HepG2 (cell line): ENCODE measurements around the gene SLC24A4. TPM values are rescaled to one million over a fixed set of nuclear protein-coding genes. Genes with fewer than 3 reads are reported as not detected.
A peak's percentile ranks its signal among the peaks of the same experiment; 100 is the strongest.

Source experiments
- AHDC1 ChIP-seq: sonication (generic); formaldehyde crosslinking; IDR thresholded peaks from 2 replicates; pipeline ENCODE4 v1.5.1; 2020; ENCODE audit warnings: mild to moderate bottlenecking, missing genetic modification reagents, borderline replicate concordance
- FOXA3 ChIP-seq: IDR thresholded peaks from 2 replicates; pipeline ENCODE4 v1.6.1; 2016; ENCODE audit warnings: missing genetic modification reagents, missing compliant biosample characterization
- GTF3A ChIP-seq: sonication (generic); formaldehyde crosslinking; conservative IDR thresholded peaks from 2 replicates; pipeline ENCODE4 v1.4.0; 2020; ENCODE audit warnings: mild to moderate bottlenecking, missing genetic modification reagents
- HNRNPLL ChIP-seq: fragments of 200-400 bp; formaldehyde crosslinking; IDR thresholded peaks from 2 replicates; pipeline ENCODE4 v1.6.1; 2017; ENCODE audit warnings: mild to moderate bottlenecking, low read depth, low read length; ENCODE audit not compliant: poor library complexity, severe bottlenecking
- MEIS2 ChIP-seq: sonication (generic); formaldehyde crosslinking; IDR thresholded peaks from 2 replicates; pipeline ENCODE4 v1.9.0; 2021; ENCODE audit warnings: mild to moderate bottlenecking, missing genetic modification reagents
- ZNF260 ChIP-seq: sonication (generic); formaldehyde crosslinking; IDR thresholded peaks from 2 replicates; pipeline ENCODE4 v1.4.0; 2020; ENCODE audit warnings: missing genetic modification reagents, low read depth, mild to moderate bottlenecking, borderline replicate concordance
- ZNF318 ChIP-seq: sonication (generic); formaldehyde crosslinking; IDR thresholded peaks from 2 replicates; pipeline ENCODE4 v1.4.0; 2020; ENCODE audit warnings: mild to moderate bottlenecking, missing genetic modification reagents
- ZNF362 ChIP-seq: sonication (generic); formaldehyde crosslinking; IDR thresholded peaks from 2 replicates; pipeline ENCODE4 v1.4.0; 2020; ENCODE audit warnings: missing genetic modification reagents, mild to moderate bottlenecking, borderline replicate concordance
- ZNF552 ChIP-seq: sonication (generic); formaldehyde crosslinking; IDR thresholded peaks from 2 replicates; pipeline ENCODE4 v1.9.0; 2022; ENCODE audit warnings: missing genetic modification reagents, mild to moderate bottlenecking, borderline replicate concordance
- ZNF557 ChIP-seq: sonication (generic); formaldehyde crosslinking; IDR thresholded peaks from 2 replicates; pipeline ENCODE4 v1.4.0; 2020; ENCODE audit warnings: missing genetic modification reagents
- polyA plus RNA-seq, 8 experiments: library from polyadenylated mRNA; depleted of rRNA in 3 of 8; stranded (reverse) in 7 of 8; unstranded in 1 of 8; fragments of >200 nt; fragmentation: Illumina TruSeq in 4 of 8; extraction: Trizol in 4 of 8; gene quantifications; 2 replicates each; pipeline versions ENCODE4 v1.2.1 to v1.2.3, GENCODE V29; 2011 to 2016; ENCODE audit warnings: low read depth in 4 of 8, missing spikeins in 1 of 8, mixed read lengths in 1 of 8; ENCODE audit not compliant: insufficient read depth in 1 of 8
- total RNA-seq, 5 experiments: library from RNA; depleted of rRNA; stranded (reverse); fragments of >200 nt; fragmentation: Illumina TruSeq; extraction: Trizol; gene quantifications; 2 replicates each; pipeline ENCODE4 v1.2.3, GENCODE V29; 2016; ENCODE audit warnings: low read depth in 1 of 5

Gene SLC24A4
- total and polyA plus RNA-seq, 2 of the 13 experiments (the other 11 are each of a cell fraction or from before 2014, with no cell fraction given), result not detected

GRCh38 chr14:92386637-92387036 is 63.7 kb downstream of the SLC24A4 start (continued):
- TF ChIP-seq ZNF318 (CRISPR knock-in tag), result no peak
- TF ChIP-seq HNRNPLL, result no peak
- TF ChIP-seq GTF3A (CRISPR knock-in tag), result no peak
- no peak for TF ChIP-seq ZNF260
- no peak for TF ChIP-seq ZNF362
- TF ChIP-seq FOXA3 (CRISPR knock-in tag), result peak; percentile 56; the same call in 1 of the 2 replicates
- no peak for TF ChIP-seq ZNF552 (CRISPR knock-in tag)
- TF ChIP-seq AHDC1 (CRISPR knock-in tag), result 0 out of 2 replicates have a peak, but pooled peaks have one; percentile 43
- TF ChIP-seq MEIS2 (CRISPR knock-in tag), result no peak
- TF ChIP-seq ZNF557 (CRISPR knock-in tag), result no peak
